ENCODE results near the gene TUBB3.

GRCh38 chr16:89983536-89983935 lies 60.4 kb downstream of the TUBB3 start:
- TF ChIP-seq, protein P1, sequence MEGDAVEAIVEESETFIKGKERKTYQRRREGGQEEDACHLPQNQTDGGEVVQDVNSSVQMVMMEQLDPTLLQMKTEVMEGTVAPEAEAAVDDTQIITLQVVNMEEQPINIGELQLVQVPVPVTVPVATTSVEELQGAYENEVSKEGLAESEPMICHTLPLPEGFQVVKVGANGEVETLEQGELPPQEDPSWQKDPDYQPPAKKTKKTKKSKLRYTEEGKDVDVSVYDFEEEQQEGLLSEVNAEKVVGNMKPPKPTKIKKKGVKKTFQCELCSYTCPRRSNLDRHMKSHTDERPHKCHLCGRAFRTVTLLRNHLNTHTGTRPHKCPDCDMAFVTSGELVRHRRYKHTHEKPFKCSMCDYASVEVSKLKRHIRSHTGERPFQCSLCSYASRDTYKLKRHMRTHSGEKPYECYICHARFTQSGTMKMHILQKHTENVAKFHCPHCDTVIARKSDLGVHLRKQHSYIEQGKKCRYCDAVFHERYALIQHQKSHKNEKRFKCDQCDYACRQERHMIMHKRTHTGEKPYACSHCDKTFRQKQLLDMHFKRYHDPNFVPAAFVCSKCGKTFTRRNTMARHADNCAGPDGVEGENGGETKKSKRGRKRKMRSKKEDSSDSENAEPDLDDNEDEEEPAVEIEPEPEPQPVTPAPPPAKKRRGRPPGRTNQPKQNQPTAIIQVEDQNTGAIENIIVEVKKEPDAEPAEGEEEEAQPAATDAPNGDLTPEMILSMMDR (IDR thresholded peaks at IDR 0.05) = no peak
- TF ChIP-seq POLR2A (IDR thresholded peaks at IDR 0.05) = no peak

Measured in thyroid gland (tissue), 4 donors.